Esophagus muscularis mucosa (tissue), 4 donors: Measurements from ENCODE around the gene XAB2. TPM values are rescaled to one million over a fixed set of nuclear protein-coding genes. Genes with fewer than 3 reads are reported as not detected.

Experiments used
- DNase-seq: peaks from one replicate; pipeline ENCODE4 v3.0.0-alpha.2; 2017; ENCODE audit errors: extremely low spot score
- H3K27ac ChIP-seq, 4 donors: fragments of 200-600 bp; sonication (generic); replicated peaks in 1 of 4; 1 replicate in 3 of 4; 2 replicates in 1 of 4; pipeline ENCODE4 v1.5.1; 2016 to 2019; ENCODE audit warnings: mild to moderate bottlenecking in 1 of 4
- H3K27me3 ChIP-seq, 4 donors: fragments of 200-600 bp; sonication (generic); one replicate each; pipeline versions ENCODE4 v1.5.1 to v1.6.0; 2016 to 2019
- H3K36me3 ChIP-seq, 4 donors: fragments of 200-600 bp; sonication (generic); one replicate each; pipeline ENCODE4 v1.5.1; 2016 to 2019
- H3K4me1 ChIP-seq, 4 donors: fragments of 200-600 bp; sonication (generic); one replicate each; pipeline ENCODE4 v1.5.1; 2016 to 2019
- H3K4me3 ChIP-seq, 4 donors: fragments of 200-600 bp; sonication (generic); 1 replicate in 2 of 4; 2 replicates in 2 of 4; pipeline ENCODE4 v1.5.1; 2016 to 2019; ENCODE audit warnings: mild to moderate bottlenecking in 4 of 4, moderate library complexity in 1 of 4
- H3K9me3 ChIP-seq, 4 donors: fragments of 200-600 bp; sonication (generic); 1 replicate in 3 of 4; 2 replicates in 1 of 4; pipeline ENCODE4 v1.5.1; 2016 to 2019
- CTCF ChIP-seq, 3 experiments: fragments of 200-600 bp in 2 of 3; fragments of 450-650 bp in 1 of 3; sonication (generic) in 2 of 3; IDR thresholded peaks; one replicate each; pipeline ENCODE4 v1.5.1; 2017 to 2019; ENCODE audit warnings: antibody characterized with exemption in 3 of 3, mild to moderate bottlenecking in 2 of 3, moderate library complexity in 1 of 3
- EP300 ChIP-seq: sonication (generic); formaldehyde crosslinking; IDR thresholded peaks from one replicate; pipeline ENCODE4 v1.6.1; 2017; ENCODE audit warnings: antibody characterized with exemption
- POLR2A ChIP-seq: fragments of 450-650 bp; IDR thresholded peaks from one replicate; pipeline ENCODE4 v1.6.1; 2017; ENCODE audit warnings: antibody characterized with exemption, moderate library complexity, mild to moderate bottlenecking, low read depth
- POLR2AphosphoS5 ChIP-seq, 2 donors: sonication (generic); formaldehyde crosslinking; IDR thresholded peaks; one replicate each; pipeline ENCODE4 v1.6.1; 2017; ENCODE audit warnings: antibody characterized with exemption in 2 of 2
- WGBS: methylation state at CpG from one replicate; pipeline ENCODE4 v1.1.5; 2018; 5-methylcytosine and 5-hydroxymethylcytosine counted together
- intact Hi-C: fragments of 100-400 bp; cut with DNase I; formaldehyde crosslinking; loops from one replicate; pipeline ENCODE4 v1.15.1; 2023
- total RNA-seq, 4 donors: library from RNA; depleted of rRNA; stranded (reverse); fragments of >200 nt; gene quantifications; one replicate each; pipeline versions ENCODE4 v1.1.0 to v1.2.1, GENCODE V29; 2016

The XAB2 gene
- total RNA-seq: 10 to 100 TPM; 32.0 to 56.2 (median 44.5) TPM

GRCh38 chr19:7629347-7630054 is at the start of gene XAB2, which contains the start of gene PET100:
Gene XAB2, minus strand, starts transcription at chr19:7629545. Its CDS starts 18 bp downstream, at chr19:7629527.
Gene PET100, plus strand, starts transcription at chr19:7629793. Its CDS starts 41 bp downstream, at chr19:7629834.
- Histone ChIP-seq H3K9me3 (no peaks in the 10 kb centered on the region), H3K4me1 (peaks cover 32 to 47% (median 38%) of the 10 kb centered on the region in 4 donors), H3K4me3 (peak within 1 kb of the TSS; percentile 82 to 97 (median 89)), H3K27ac (peak within 1 kb of the TSS; percentile 82 to 92 (median 86)), H3K36me3 (peaks cover 6 to 51% (median 34%) of the 10 kb centered on the region in 4 donors), H3K27me3 (no peaks in the 10 kb centered on the region)
- under 1% methylated on average over 33 of the region's 40 CpGs for WGBS
- DNase-seq: peak; percentile 99
- intact Hi-C loops: no loop called here
- TF ChIP-seq EP300 (no peak), CTCF (IDR thresholded peaks at IDR 0.05) (peak in 1 of 3 experiments; percentile 8), POLR2AphosphoS5 (IDR thresholded peaks at IDR 0.05) (peak; percentile 87 to 91)

GRCh38 chr19:7677669-7678311 is 48.4 kb upstream of the XAB2 start:
- TF ChIP-seq EP300 (no peak), CTCF (IDR thresholded peaks at IDR 0.05) (no peak), POLR2A (no peak), POLR2AphosphoS5 (IDR thresholded peaks at IDR 0.05) (no peak)
- Histone ChIP-seq H3K4me1 (peaks cover 10 to 33% (median 22%) of the 10 kb centered on the region in 4 donors), H3K27ac (no peak overlapping the region), H3K9me3 (no peaks in the 10 kb centered on the region), H3K4me3 (no peak overlapping the region), H3K27me3 (peaks cover 0 to 64% (median 3%) of the 10 kb centered on the region in 4 donors), H3K36me3 (peaks cover 0 to 8% (median 7%) of the 10 kb centered on the region in 4 donors)
- 49% methylated on average over 12 of the region's 12 CpGs for WGBS
- intact Hi-C loops: no loop called here
- DNase-seq: no peak

- WGBS: 51% methylated on average over 10 of the region's 10 CpGs
- Histone ChIP-seq H3K27me3 (peaks cover 0 to 73% (median 4%) of the 10 kb centered on the region in 4 donors), H3K27ac (no peak within 1 kb of the TSS), H3K36me3 (no peaks in the 10 kb centered on the region), H3K9me3 (no peaks in the 10 kb centered on the region), H3K4me3 (no peak within 1 kb of the TSS), H3K4me1 (peaks cover 5 to 24% (median 14%) of the 10 kb centered on the region in 4 donors)
- DNase-seq: no peak
- intact Hi-C loops: no loop called here
- TF ChIP-seq POLR2A: no peak
Measured at GRCh38 chr19:7676854-7677253, 47.5 kb upstream of the XAB2 start, which contains the start of gene MCEMP1. Gene MCEMP1, plus strand, starts transcription at chr19:7677090. Its CDS starts 31 bp downstream, at chr19:7677121.

GRCh38 chr19:7676376-7676775 is 47.0 kb upstream of the XAB2 start:
- no peak overlapping the region for H3K4me3 ChIP-seq
- TF ChIP-seq EP300 (no peak), POLR2AphosphoS5 (IDR thresholded peaks at IDR 0.05) (no peak), POLR2A (no peak), CTCF (IDR thresholded peaks at IDR 0.05) (no peak)
- 48% methylated on average over 6 of the region's 7 CpGs for WGBS
- DNase-seq: no peak
- H3K4me1 ChIP-seq: peaks cover 4 to 19% (median 9%) of the 10 kb centered on the region in 4 donors
- H3K36me3 ChIP-seq: no peaks in the 10 kb centered on the region
- H3K27ac ChIP-seq: no peak overlapping the region
- peaks cover 0 to 78% (median 6%) of the 10 kb centered on the region in 4 donors for H3K27me3 ChIP-seq
- H3K9me3 ChIP-seq: no peaks in the 10 kb centered on the region
- intact Hi-C loops: no loop called here
